T-cell (primary cell): ENCODE measurements around the gene NVL. TPM values are rescaled to one million over a fixed set of nuclear protein-coding genes. Genes with fewer than 3 reads are reported as not detected.

Experiments used
- ATAC-seq, 4 experiments: fragments of 200-7000 bp in 3 of 4; fragments of 150-1000 bp in 1 of 4; cut with Tn5 transposase; replicated peaks in 1 of 4; 1 replicate in 3 of 4; 2 replicates in 1 of 4; pipeline ENCODE4 v1.10.0; 2021; ENCODE audit warnings: moderate library complexity in 3 of 4, mild to moderate bottlenecking in 2 of 4, moderate number of reproducible peaks in 1 of 4
- CTCF ChIA-PET, 2 donors: fragments of 300-600 bp; sonication (Branson Sonifier 250); formaldehyde crosslinking; loops; one replicate each; lab custom pipeline; 2022; ENCODE audit warnings: antibody characterized with exemption in 2 of 2; lab: Charles Lee
- POLR2A ChIA-PET, 2 donors: fragments of 300-600 bp; sonication (Branson Sonifier 250); formaldehyde crosslinking; loops; one replicate each; lab custom pipeline; 2022; ENCODE audit warnings: antibody characterized with exemption in 2 of 2; lab: Charles Lee
- DNase-seq, 35 experiments: peaks; one replicate each; pipeline versions ENCODE4 v3.0.0 to v3.0.0-alpha.2; 2013 to 2023
- H3K27ac ChIP-seq: one replicate; pipeline ENCODE4 v1.5.1; 2013; ENCODE audit warnings: low read length
- H3K27me3 ChIP-seq, 2 experiments: replicated peaks in 1 of 2; 1 replicate in 1 of 2; 2 replicates in 1 of 2; pipeline versions ENCODE4 v1.6.1 to v1.7.0; 2013; ENCODE audit warnings: low read length in 1 of 2, mixed read lengths in 1 of 2; ENCODE audit not compliant: control insufficient read depth in 2 of 2, insufficient read depth in 2 of 2; ENCODE audit errors: extremely low read depth in 1 of 2
- H3K36me3 ChIP-seq, 2 donors: 1 replicate in 1 of 2; 2 replicates in 1 of 2; pipeline versions ENCODE4 v1.6.1 to v1.7.0; 2013; ENCODE audit warnings: low read length in 1 of 2; ENCODE audit not compliant: control insufficient read depth in 2 of 2, insufficient read depth in 1 of 2; ENCODE audit errors: extremely low read depth in 1 of 2
- H3K4me1 ChIP-seq, 2 experiments: 1 replicate in 1 of 2; 2 replicates in 1 of 2; pipeline versions ENCODE4 v1.6.1 to v1.7.0; 2013; ENCODE audit warnings: low read length in 2 of 2, mixed read lengths in 1 of 2; ENCODE audit not compliant: insufficient read depth in 2 of 2, control insufficient read depth in 1 of 2; ENCODE audit errors: extremely low read depth in 1 of 2
- H3K4me3 ChIP-seq, 2 donors: 1 replicate in 1 of 2; 2 replicates in 1 of 2; pipeline versions ENCODE4 v1.5.1 to v1.7.0; 2013; ENCODE audit warnings: mild to moderate bottlenecking in 2 of 2, low read length in 1 of 2, moderate library complexity in 1 of 2; ENCODE audit not compliant: control insufficient read depth in 1 of 2; ENCODE audit errors: extremely low read depth in 1 of 2
- H3K9me3 ChIP-seq: 2 replicates; pipeline ENCODE4 v1.7.0; 2013
- H3K27ac Mint-ChIP-seq, 2 donors: one replicate each; pipeline ENCODE4 v1.8.0; 2020 to 2021; ENCODE audit warnings: mild to moderate bottlenecking in 2 of 2, mixed read lengths in 2 of 2
- H3K27me3 Mint-ChIP-seq, 2 donors: one replicate each; pipeline ENCODE4 v1.8.0; 2021 to 2022; ENCODE audit warnings: mixed read lengths in 2 of 2
- H3K36me3 Mint-ChIP-seq: one replicate; pipeline ENCODE4 v1.8.0; 2021; ENCODE audit warnings: mixed read lengths
- H3K4me1 Mint-ChIP-seq, 3 donors: one replicate each; pipeline ENCODE4 v1.8.0; 2020 to 2022; ENCODE audit warnings: mixed read lengths in 3 of 3, mild to moderate bottlenecking in 1 of 3
- H3K4me3 Mint-ChIP-seq, 3 donors: one replicate each; pipeline ENCODE4 v1.8.0; 2020 to 2022; ENCODE audit warnings: mild to moderate bottlenecking in 3 of 3, mixed read lengths in 3 of 3, moderate library complexity in 3 of 3
- H3K9me3 Mint-ChIP-seq, 3 donors: one replicate each; pipeline ENCODE4 v1.8.0; 2020 to 2022; ENCODE audit warnings: mixed read lengths in 3 of 3
- WGBS: methylation state at CpG from one replicate; pipeline ENCODE4 v1.1.5; 2013; ENCODE audit warnings: missing lambda C conversion rate; ENCODE audit not compliant: insufficient coverage; 5-methylcytosine and 5-hydroxymethylcytosine counted together
- total RNA-seq, 35 experiments: library from RNA in 6 of 35; stranded (reverse) in 6 of 35; fragments of 120-200 nt in 1 of 35; gene quantifications; one replicate each; pipeline versions ENCODE4 v1.2.1 to v1.2.4 and lab custom pipeline; 2013 to 2026

NVL gene
- total RNA-seq, 5 donors from 2014 or later (not counting 1 experiment from before 2014, with no cell fraction given) = 32.5 to 42.0 (median 37.6) TPM

DNA sequence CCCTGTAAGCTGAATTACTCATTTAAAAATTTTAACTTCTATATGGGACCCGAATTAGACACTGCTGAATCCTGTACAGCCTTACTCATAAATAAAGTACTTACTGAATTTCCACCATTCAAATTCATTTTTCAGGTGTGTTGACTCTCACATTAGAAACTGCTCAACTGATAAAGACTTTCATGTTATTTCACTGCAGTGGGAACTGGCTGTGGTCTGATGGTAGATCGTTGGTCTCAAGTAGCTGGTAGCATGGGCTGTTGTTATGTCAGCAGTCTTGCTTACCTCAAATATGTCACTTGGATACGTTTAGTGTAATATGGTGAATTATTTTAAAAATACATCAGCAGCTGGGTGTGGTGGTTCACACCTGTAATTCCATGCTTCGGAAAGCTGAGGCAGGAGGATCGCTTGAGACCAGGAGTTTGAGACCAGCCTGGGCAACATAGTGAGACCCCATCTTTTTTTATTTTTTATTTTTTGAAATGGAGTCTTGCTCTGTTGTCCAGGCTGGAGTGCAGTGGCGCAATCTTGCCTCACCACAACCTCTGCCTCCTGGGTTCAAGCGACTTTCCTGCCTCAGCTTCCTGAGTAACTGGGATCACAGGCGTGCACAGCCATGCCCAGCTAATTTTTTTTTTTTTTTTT is 136.5 kb downstream of the NVL start:
- H3K4me1 ChIP-seq = peaks cover 0 to 2% of the 10 kb centered on the region in 2 experiments
- CTCF ChIA-PET = interaction anchor here (0.6 to 1.4 kb wide), 2 partner anchors 11 to 23 kb away, joined by 3 to 6 read pairs; partner anchors contain the start of gene DEGS1 (in 1 of the 2)

DNA sequence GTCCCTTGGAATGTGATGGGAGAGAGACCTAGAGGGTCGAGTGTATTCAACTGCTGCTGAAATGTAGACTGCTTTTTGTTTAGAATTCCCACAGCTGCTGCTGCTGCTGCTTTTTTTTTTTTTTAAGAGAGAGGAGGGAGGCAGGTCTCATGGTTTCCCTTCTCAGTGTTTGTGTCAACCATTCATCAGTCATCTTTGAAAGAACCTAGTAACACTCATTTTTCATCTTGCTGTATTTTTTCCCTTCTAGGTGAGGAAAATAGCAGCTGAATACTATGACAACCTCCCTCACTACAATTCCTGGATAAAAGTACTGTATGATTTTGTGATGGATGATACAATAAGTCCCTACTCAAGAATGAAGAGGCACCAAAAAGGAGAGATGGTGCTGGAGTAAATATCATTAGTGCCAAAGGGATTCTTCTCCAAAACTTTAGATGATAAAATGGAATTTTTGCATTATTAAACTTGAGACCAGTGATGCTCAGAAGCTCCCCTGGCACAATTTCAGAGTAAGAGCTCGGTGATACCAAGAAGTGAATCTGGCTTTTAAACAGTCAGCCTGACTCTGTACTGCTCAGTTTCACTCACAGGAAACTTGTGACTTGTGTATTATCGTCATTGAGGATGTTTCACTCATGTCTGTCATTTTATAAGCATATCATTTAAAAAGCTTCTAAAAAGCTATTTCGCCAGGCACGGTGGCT is 137.7 kb downstream of the NVL start:
- Mint-ChIP-seq H3K4me3 (no peak overlapping the region), H3K4me1 (peaks cover 7 to 37% (median 24%) of the 10 kb centered on the region in 3 donors), H3K9me3 (peaks cover 0 to 4% (median 0%) of the 10 kb centered on the region in 3 donors), H3K27me3 (no peaks in the 10 kb centered on the region), H3K36me3 (peaks cover 32% of the 10 kb centered on the region), H3K27ac (peak overlapping the region; percentile 28 to 46)
- ChIA-PET CTCF (interaction anchor here in 1 of 2 donors (0.7 to 1.4 kb wide), 2 partner anchors 10 to 23 kb away, joined by 3 to 6 read pairs; partner anchors contain the start of gene DEGS1), POLR2A (interaction anchor here in 1 of 2 donors (0.5 to 0.7 kb wide), 3 partner anchors 10 to 1387 kb away, joined by 3 to 10 read pairs (median 3); partner anchors contain the start of gene DEGS1)
- Histone ChIP-seq H3K27me3 (no peaks in the 10 kb centered on the region), H3K9me3 (no peaks in the 10 kb centered on the region), H3K36me3 (peaks cover 3 to 19% of the 10 kb centered on the region in 2 donors), H3K4me3 (no peak overlapping the region), H3K27ac (no peak overlapping the region), H3K4me1 (peaks cover 0 to 2% of the 10 kb centered on the region in 2 experiments)
- no peak for DNase-seq
- 60% methylated on average over 1 of the region's 5 CpGs for whole genome bisulfite sequencing
- no peak for ATAC-seq

More for the DNA sequence above, 136.5 kb downstream of the NVL start:
- no peak overlapping the region for H3K27ac ChIP-seq
- no peak for DNase-seq
- POLR2A ChIA-PET = interaction anchor here (0.5 to 0.7 kb wide), 6 partner anchors 11 to 1233 kb away, joined by 3 to 11 read pairs (median 4); no protein-coding TSS in a partner anchor
- no peaks in the 10 kb centered on the region for H3K27me3 ChIP-seq
- H3K4me3 ChIP-seq = no peak overlapping the region
- Mint-ChIP-seq H3K9me3 (peaks cover 0 to 2% (median 0%) of the 10 kb centered on the region in 3 donors), H3K4me1 (peaks cover 6 to 30% (median 19%) of the 10 kb centered on the region in 3 donors), H3K36me3 (peaks cover 30% of the 10 kb centered on the region), H3K4me3 (no peak overlapping the region), H3K27ac (no peak overlapping the region), H3K27me3 (no peaks in the 10 kb centered on the region)
- WGBS = 100% methylated on average over 2 of the region's 8 CpGs
- H3K36me3 ChIP-seq = peaks cover 3 to 19% of the 10 kb centered on the region in 2 donors
- ATAC-seq = no peak
- no peaks in the 10 kb centered on the region for H3K9me3 ChIP-seq

DNA sequence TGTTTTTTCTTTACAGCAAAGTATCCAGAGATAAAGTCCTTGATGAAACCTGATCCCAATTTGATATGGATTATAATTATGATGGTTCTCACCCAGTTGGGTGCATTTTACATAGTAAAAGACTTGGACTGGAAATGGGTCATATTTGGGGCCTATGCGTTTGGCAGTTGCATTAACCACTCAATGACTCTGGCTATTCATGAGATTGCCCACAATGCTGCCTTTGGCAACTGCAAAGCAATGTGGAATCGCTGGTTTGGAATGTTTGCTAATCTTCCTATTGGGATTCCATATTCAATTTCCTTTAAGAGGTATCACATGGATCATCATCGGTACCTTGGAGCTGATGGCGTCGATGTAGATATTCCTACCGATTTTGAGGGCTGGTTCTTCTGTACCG is 140.4 kb downstream of the NVL start:
- ChIA-PET CTCF (no interaction called here), POLR2A (no interaction called here)
- Histone ChIP-seq H3K4me1 (peaks cover 2 to 18% of the 10 kb centered on the region in 2 experiments), H3K27me3 (no peaks in the 10 kb centered on the region), H3K27ac (no peak overlapping the region), H3K36me3 (peaks cover 3 to 29% of the 10 kb centered on the region in 2 donors), H3K9me3 (no peaks in the 10 kb centered on the region), H3K4me3 (no peak overlapping the region)
- DNase-seq = no peak
- Mint-ChIP-seq H3K4me1 (peaks cover 33 to 58% (median 46%) of the 10 kb centered on the region in 3 donors), H3K9me3 (peaks cover 0 to 4% (median 0%) of the 10 kb centered on the region in 3 donors), H3K4me3 (no peak overlapping the region), H3K36me3 (peaks cover 27% of the 10 kb centered on the region), H3K27ac (no peak overlapping the region), H3K27me3 (no peaks in the 10 kb centered on the region)
- no CpG with 5 or more reads among the region's 7 CpGs for WGBS
- ATAC-seq = no peak

DNA sequence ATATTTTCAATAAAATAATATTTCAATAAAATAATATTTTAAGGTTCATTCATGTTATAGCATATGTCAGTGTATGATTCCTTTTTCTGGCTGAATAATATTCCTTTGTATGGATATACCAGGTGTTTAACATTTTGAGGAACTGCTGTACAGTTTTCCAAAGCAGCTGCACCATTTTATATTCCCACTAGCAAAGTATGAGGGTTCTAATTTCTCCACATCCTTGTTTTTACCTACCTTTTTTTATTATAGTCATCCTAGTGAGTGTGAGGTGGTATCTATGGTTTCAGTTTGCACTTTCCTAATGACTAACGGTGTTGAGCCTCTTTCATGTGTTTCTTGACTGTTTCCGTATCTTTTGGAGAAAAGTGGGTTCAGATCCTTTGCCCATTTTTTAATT is 141.7 kb downstream of the NVL start:
- ChIA-PET POLR2A (no interaction called here), CTCF (no interaction called here)
- ATAC-seq = no peak
- Histone ChIP-seq H3K4me3 (no peak overlapping the region), H3K9me3 (no peaks in the 10 kb centered on the region), H3K27ac (no peak overlapping the region), H3K27me3 (no peaks in the 10 kb centered on the region), H3K4me1 (peaks cover 4 to 28% of the 10 kb centered on the region in 2 experiments), H3K36me3 (peaks cover 0 to 25% of the 10 kb centered on the region in 2 donors)
- Mint-ChIP-seq H3K4me1 (peaks cover 39 to 62% (median 53%) of the 10 kb centered on the region in 3 donors), H3K27ac (peak overlapping the region; percentile 82 to 85), H3K36me3 (peaks cover 19% of the 10 kb centered on the region), H3K27me3 (no peaks in the 10 kb centered on the region), H3K9me3 (peaks cover 0 to 4% (median 0%) of the 10 kb centered on the region in 3 donors), H3K4me3 (peak overlapping the region in 1 of 3 donors; percentile 47)
- no peak for DNase-seq
- WGBS = no CpG with 5 or more reads among the region's 2 CpGs

DNA sequence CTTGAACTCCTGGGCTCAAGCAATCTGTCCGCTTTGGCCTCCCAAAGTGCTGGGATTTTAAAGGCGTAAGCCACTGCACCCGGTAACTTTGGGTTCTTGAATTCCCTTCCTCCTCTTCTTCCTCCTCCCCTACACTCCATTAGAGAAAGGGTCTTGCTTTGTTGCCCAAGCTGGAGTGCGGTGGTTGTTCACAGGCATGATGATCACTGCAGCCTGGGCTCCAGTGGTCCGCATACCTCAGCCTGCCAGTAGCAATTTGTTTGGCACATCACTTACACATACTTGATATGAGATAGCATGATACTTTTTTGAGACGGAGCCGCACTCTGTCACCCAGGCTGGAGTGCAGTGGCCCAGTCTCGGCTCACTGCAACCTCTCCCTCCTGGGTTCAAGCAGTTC is 144.8 kb downstream of the NVL start:
- Mint-ChIP-seq H3K4me1 (peaks cover 58 to 73% (median 69%) of the 10 kb centered on the region in 3 donors), H3K9me3 (peaks cover 0 to 4% (median 0%) of the 10 kb centered on the region in 3 donors), H3K4me3 (peak overlapping the region; percentile 85 to 89 (median 86)), H3K27ac (peak overlapping the region; percentile 85 to 88), H3K36me3 (peaks cover 13% of the 10 kb centered on the region), H3K27me3 (no peaks in the 10 kb centered on the region)
- Histone ChIP-seq H3K4me3 (no peak overlapping the region), H3K4me1 (peaks cover 9 to 41% of the 10 kb centered on the region in 2 experiments), H3K27ac (no peak overlapping the region), H3K27me3 (no peaks in the 10 kb centered on the region), H3K36me3 (peaks cover 0 to 15% of the 10 kb centered on the region in 2 donors), H3K9me3 (no peaks in the 10 kb centered on the region)
- ATAC-seq (no peak), DNase-seq (no peak)
- ChIA-PET CTCF (interaction anchor here in 1 of 2 donors (0.7 kb wide), 1 partner anchor 276 kb away, joined by 3 read pairs; no protein-coding TSS in a partner anchor), POLR2A (interaction anchor here in 1 of 2 donors (0.6 kb wide), 1 partner anchor 198 kb away, joined by 3 read pairs; no protein-coding TSS in a partner anchor)
- WGBS = 93% methylated on average over 4 of the region's 8 CpGs
